Central memory CD4-positive, alpha-beta T cell (primary cell): Measurements from ENCODE around the gene NCAPD2.

Experiments used
- DNase-seq: peaks from one replicate; pipeline ENCODE4 v3.0.0; 2022

Gene NCAPD2

GRCh38 chr12:6500466-6500865 lies 6.6 kb downstream of the NCAPD2 start:
- DNase-seq = no peak

GRCh38 chr12:6507102-6507998 lies 13.4 kb downstream of the NCAPD2 start:
- DNase-seq = no peak

DNA sequence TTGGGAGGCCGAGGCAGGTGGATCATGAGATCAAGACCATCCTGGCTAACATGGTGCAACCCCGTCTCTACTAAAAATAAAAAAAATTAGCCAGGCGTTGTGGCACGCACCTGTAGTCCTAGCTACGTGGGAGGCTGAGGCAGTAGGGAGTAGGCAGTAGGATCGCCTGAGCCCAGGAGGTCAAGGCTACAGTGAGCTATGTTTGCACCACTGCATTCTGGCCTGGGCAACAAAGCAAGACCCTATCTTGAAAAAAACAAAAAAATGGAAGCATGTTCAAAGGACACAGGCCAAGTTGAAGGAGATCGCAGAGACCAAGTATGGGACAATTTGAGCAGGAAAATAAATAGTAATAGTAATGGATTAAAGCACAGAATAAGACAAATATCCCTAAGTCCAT lies 14.2 kb downstream of the NCAPD2 start:
- no peak for DNase-seq

DNA sequence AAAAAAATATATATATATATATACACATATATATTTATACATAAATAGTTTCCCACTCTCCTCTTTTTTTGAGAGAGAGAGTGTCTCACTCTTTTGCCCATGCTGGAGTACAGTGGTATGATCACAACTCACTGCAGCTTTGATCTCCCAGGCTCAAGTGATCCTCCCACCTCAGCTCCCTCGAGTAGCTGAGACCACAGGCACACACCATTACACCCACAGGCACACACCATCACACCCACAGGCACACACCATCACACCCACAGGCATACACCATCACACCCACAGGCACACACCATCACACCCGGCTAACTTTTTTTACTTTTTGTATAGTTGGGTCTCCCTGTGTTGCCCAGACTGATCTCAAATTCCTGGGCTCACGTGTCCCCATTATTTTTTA lies 26.3 kb downstream of the NCAPD2 start:
- no peak for DNase-seq

DNA sequence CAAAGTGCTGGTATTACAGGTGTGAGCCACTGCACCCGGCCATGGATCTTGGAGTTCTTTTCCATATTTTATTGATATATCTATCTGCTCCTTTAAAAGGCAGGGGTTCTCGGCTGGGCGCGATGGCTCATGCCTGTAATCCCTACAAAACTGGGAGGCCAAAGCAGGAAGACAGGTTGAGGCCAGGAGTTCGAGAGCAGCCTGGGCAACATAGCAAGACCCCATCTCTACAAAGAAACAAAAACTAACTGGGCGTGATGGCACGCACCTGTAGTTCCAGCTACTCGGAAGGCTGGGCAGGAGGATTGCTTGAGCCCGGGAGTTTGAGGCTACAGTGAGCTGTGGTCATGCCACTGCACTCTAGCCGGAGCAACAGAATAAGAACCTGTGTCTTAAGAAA lies 28.3 kb downstream of the NCAPD2 start:
- DNase-seq = no peak

DNA sequence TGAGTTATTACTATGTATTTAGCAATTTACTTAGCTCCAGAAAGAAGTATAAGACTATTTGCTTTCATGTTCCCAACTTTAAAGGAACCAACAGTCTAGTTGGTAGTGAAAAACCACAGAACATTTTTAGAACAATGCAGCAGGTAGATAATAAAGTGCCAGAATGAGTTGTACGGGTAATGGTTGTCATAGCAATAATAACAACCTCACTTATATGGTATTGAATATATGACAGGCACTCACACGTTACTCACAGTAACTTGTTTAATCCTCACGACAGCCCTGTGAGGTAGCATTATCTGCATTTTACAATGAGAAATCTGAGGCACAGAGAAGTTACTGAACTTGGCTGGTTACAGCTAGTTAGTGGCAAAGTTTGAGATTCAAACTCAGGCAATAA lies 29.8 kb downstream of the NCAPD2 start:
- no peak for DNase-seq

GRCh38 chr12:6524648-6525047 lies 30.7 kb downstream of the NCAPD2 start:
- DNase-seq = no peak

GRCh38 chr12:6526201-6526600 lies 32.3 kb downstream of the NCAPD2 start:
- DNase-seq = no peak

- DNase-seq = no peak
These were observed 33.0 kb downstream of the NCAPD2 start for GRCh38 chr12:6526766-6527525.

GRCh38 chr12:6527711-6528110 lies 33.8 kb downstream of the NCAPD2 start:
- DNase-seq = no peak

GRCh38 chr12:6528539-6529235 lies 34.8 kb downstream of the NCAPD2 start:
- no peak for DNase-seq

DNA sequence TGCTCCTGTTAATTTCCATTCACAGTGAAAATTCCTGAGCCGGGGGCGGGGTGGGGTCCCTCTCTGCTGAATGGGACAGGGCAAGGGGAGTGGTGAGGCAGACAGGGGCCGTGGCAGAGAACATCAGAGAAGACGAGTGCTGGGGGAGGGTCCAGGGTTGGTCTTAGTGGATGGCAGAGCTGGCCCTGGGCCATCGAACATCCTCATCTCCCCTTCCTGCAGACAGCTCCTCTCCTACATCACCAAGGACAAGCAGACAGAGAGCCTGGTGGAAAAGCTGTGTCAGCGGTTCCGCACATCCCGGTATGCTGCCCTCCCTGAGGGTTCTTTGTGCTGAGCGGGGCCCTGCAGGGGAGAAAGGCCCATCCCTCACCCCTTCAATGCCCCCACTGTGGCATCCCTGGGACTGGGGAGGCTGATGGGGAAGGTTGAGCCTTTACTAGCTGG lies 35.4 kb downstream of the NCAPD2 start:
- DNase-seq = no peak

- no peak for DNase-seq
These were observed 36.8 kb downstream of the NCAPD2 start for GRCh38 chr12:6530576-6531260.

DNA sequence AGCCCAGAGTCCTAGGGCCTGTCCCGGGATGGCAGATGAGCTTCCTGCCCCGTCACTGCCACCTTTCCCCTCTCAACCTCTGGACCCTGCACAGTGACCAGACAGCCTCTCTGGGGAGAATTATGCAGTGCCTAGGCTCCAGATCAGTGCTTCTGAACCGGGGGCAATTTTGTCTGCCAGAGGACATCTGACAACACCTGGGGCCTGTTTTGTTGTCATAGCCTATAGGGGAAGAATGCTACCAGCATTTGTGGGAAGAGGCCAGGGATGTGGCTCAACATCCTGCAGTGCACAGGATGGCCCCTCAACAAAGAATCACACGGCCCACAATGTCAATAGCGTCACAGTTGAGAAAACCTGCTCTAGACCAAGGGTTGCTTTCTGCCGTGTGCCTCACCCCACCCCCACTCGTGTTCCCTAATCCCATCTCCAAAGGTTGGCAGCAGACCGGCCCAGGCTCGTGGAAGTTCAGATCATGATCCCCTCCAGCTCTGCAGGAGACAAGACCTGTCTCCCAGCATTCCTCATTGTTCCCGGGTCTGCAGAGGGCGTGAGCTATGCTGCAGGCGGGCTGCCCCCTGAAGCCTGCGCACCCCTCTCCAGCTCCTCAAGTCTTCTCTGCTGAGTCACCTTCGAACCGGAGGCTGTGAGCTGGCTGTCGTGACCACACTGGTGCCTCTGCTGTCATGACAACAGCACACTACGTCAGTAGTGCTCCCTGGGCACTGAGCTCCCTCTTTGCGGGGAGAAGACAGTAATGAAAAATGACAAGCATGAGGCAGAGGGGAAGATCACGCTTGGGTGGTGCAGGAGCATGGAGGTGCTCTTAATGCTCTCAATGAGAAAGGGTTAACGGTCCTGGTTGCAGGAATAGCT lies 38.4 kb downstream of the NCAPD2 start:
- DNase-seq = peak; percentile 84

DNA sequence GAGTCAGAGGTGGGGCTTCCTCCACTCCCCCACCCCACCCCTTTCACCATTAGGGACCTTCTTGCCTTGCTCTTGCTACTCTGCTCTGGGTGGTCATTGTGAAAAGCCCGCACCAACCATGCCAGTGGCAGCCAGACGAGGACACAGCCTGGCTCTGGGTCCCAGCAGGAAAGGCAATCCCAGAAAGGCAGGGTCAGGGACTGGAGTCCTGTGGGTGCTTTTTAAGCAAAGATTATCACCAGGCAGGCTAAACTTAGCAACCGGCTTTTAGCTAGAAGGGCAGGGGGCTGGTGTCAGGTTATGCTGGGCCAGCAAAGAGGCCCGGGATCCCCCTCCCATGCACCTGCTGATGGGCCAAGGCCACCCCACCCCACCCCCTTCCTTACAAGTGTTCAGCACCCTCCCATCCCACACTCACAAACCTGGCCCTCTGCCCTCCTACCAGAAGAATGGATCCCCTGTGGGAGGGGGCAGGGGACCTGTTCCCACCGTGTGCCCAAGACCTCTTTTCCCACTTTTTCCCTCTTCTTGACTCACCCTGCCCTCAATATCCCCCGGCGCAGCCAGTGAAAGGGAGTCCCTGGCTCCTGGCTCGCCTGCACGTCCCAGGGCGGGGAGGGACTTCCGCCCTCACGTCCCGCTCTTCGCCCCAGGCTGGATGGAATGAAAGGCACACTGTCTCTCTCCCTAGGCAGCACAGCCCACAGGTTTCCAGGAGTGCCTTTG lies 39.2 kb downstream of the NCAPD2 start:
- peak; percentile 27 for DNase-seq

GRCh38 chr12:6533653-6533922 lies 39.7 kb downstream of the NCAPD2 start:
- DNase-seq = no peak

DNA sequence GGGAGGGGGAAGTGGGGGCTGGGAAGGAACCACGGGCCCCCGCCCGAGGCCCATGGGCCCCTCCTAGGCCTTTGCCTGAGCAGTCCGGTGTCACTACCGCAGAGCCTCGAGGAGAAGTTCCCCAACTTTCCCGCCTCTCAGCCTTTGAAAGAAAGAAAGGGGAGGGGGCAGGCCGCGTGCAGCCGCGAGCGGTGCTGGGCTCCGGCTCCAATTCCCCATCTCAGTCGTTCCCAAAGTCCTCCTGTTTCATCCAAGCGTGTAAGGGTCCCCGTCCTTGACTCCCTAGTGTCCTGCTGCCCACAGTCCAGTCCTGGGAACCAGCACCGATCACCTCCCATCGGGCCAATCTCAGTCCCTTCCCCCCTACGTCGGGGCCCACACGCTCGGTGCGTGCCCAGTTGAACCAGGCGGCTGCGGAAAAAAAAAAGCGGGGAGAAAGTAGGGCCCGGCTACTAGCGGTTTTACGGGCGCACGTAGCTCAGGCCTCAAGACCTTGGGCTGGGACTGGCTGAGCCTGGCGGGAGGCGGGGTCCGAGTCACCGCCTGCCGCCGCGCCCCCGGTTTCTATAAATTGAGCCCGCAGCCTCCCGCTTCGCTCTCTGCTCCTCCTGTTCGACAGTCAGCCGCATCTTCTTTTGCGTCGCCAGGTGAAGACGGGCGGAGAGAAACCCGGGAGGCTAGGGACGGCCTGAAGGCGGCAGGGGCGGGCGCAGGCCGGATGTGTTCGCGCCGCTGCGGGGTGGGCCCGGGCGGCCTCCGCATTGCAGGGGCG lies 40.2 kb downstream of the NCAPD2 start, which contains the start of gene GAPDH:
GAPDH (plus strand) TSS at position 595 of the 772 bp plus-strand sequence. CDS start 316 bp downstream, outside the sequence.
- DNase-seq = peak; percentile 88

GRCh38 chr12:6534695-6534944 lies 40.7 kb downstream of the NCAPD2 start:
- DNase-seq = no peak

DNA sequence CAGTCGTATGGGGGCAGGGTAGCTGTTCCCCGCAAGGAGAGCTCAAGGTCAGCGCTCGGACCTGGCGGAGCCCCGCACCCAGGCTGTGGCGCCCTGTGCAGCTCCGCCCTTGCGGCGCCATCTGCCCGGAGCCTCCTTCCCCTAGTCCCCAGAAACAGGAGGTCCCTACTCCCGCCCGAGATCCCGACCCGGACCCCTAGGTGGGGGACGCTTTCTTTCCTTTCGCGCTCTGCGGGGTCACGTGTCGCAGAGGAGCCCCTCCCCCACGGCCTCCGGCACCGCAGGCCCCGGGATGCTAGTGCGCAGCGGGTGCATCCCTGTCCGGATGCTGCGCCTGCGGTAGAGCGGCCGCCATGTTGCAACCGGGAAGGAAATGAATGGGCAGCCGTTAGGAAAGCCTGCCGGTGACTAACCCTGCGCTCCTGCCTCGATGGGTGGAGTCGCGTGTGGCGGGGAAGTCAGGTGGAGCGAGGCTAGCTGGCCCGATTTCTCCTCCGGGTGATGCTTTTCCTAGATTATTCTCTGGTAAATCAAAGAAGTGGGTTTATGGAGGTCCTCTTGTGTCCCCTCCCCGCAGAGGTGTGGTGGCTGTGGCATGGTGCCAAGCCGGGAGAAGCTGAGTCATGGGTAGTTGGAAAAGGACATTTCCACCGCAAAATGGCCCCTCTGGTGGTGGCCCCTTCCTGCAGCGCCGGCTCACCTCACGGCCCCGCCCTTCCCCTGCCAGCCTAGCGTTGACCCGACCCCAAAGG lies 41.2 kb downstream of the NCAPD2 start:
- peak; percentile 71 for DNase-seq

DNA sequence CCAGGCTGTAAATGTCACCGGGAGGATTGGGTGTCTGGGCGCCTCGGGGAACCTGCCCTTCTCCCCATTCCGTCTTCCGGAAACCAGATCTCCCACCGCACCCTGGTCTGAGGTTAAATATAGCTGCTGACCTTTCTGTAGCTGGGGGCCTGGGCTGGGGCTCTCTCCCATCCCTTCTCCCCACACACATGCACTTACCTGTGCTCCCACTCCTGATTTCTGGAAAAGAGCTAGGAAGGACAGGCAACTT lies 41.7 kb downstream of the NCAPD2 start:
- no peak for DNase-seq
